HG03571 (cell line): ENCODE data around the gene CES3.
A peak's percentile ranks its signal among the peaks of the same experiment; 100 is the strongest.
"Not testable (repeated sequence)": the region's sequence is repeated elsewhere in the genome, so short reads cannot be mapped to it uniquely, and the experiment has no call there.

Source experiments
- ATAC-seq: cut with Tn5 transposase; IDR thresholded peaks from one replicate; pipeline ENCODE4 v1.9.1; 2021; ENCODE audit not compliant: unreplicated experiment

The CES3 gene

DNA sequence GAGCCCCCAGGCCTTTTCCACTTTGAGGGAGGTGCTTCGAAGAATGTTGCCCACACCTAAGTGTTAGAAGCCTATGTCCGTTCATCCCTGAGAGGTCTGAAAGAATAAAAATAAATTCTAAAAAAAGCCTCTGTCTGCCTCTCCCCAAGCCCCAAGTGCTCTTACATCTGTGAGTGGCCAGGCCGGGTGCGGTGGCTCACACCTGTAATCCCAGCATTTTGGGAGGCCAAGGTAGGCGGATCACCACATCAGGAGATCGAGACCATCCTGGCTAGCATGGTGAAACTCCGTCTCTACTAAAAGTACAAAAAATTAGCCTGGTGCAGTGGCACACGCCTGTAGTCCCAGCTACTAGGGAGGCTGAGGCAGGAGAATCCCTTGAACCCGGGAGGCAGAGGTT, 16.1 kb upstream of the CES3 start:
- ATAC-seq, result not testable (repeated sequence)

DNA sequence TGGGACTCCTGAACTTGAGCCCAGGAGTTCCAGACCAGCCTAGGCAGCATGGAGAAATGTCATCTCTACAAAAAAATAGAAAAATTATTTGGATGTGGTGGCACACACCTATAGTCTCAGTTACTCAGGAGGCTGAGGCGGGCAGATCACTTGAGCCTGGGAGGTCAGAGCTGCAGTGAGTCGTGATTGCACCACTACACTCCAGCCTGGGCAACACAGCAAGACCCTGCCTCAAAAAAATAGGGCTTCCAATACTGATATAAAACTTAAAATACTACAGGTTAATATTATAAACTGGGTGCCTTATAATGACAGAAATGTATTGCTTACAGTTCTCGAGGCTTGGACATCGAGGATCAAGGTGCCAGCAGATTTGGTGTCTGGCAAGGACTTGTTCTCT, 15.1 kb upstream of the CES3 start:
- no peak for ATAC-seq

DNA sequence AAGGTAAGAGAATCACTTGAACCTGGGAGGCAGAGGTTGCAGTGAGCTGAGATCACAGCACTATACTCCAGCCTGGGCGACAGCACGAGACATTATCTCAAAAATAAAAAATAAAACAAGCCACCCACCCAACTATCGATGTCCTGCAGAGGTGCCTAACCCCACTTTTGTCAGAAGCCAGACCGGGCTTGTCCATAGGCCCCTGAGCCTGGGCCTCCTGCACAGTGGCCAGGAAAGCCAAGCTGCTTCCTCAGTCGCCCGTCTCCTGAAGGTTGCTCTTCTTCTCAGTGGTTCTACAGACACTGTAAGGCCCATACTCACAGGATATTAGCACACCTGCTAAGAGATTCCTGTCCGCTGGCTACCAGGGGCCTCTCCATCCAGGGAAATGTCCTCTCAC, 14.5 kb upstream of the CES3 start:
- ATAC-seq, result no peak

DNA sequence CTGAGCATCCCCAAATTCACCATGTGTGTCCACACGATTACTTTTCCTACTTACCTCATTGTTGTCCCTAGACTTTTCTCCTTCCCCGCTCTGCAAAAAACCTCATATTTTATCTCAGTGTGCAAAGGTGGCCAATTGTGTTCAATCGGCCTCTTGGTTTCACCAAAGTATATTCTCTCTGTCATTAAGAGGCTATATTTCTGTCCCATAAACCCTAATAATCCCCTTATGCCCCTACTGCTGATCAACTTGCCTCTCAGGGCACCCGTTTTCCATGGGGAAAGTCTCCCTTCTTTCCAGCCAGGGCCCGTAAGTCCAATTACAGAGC, 14.1 kb upstream of the CES3 start:
- no peak for ATAC-seq

DNA sequence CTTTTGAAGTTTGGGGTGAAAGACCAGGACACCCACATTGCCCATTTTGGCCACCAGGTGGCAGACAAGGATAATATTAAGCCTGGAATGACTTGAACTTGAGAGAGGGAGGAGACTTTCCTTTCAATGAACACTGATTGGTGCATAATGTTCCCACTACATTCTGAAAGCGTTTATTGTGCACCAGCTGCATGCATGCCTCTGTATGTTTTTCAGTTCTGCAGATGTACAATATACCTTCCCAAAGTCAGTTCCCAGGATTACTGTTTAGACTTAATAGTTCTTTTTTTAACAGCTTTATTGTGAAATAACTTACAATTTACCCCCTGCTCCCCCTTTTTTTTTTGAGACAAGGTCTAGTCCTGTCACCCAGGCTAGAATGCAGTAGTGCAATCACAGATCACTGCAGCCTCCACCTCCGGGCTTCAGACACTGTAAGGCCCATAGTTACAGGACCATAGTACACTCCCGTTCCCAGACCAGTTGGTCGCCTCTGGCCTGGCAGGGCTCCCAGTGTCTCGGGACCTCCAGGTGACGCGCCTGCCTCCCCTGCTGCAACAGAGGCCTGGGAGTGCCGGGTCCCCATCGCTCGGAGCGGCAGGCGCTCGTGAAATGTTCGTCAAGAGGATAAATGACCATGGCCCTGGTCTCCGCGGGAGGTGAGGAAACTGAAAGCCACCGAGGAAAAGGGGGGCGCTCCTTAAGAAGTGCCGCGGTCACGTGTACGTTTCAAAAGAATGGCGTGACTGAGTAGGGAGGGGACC, 13.6 kb upstream of the CES3 start:
- ATAC-seq, result peak; percentile 61

DNA sequence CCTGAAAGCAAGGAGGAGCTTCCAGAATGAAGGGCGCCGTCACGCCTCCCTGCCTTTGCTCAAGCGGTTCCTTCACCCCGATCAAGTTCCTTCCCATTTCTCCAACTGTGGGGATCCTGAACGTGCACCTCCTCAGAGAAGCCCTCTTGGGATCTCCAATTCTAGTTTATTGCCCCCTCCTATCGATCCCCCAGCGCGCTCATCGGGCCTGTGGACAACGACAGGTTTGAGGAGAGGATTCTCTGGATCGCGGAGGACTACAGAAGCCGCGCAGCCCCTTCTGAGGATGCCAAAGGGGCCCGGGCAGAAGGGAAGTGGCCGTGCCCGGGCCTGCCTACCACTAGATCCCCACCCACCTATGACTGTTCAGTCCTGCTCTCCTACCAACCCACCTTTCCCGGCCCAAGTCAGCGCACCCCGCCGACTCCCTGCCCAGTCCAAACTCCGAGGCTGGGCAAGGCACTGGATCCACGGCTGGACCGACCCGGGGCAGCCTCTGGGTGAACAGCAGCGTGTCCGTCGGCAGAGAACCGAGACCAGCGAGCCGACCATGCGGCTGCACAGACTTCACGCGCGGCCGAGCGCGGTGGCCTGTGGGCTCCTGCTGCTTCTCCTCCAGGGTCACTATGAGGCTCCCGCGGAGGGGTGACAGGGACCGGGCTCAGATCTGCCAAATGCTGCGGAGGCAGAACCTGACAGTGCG, 12.8 kb upstream of the CES3 start:
- no peak for ATAC-seq

DNA sequence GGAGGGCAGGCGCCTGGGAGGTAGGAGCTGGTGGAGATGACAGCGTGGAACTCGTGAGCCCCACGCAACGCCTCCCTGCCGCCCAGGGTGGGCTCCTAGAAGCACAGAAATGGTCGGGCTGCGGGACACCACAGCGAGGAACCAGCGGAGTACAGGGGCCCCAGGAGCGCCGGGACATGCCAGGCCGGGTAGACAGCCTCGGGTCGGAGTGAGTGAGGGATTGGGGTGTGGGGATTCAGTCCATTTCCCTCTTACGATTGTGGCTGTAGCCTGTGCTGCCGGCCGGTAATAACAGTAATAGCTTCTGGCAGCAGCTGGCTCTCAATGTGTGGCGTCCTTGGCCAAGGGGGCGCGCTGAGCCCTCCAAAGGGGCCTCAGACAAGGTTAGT, 12.2 kb upstream of the CES3 start:
- ATAC-seq, result no peak

DNA sequence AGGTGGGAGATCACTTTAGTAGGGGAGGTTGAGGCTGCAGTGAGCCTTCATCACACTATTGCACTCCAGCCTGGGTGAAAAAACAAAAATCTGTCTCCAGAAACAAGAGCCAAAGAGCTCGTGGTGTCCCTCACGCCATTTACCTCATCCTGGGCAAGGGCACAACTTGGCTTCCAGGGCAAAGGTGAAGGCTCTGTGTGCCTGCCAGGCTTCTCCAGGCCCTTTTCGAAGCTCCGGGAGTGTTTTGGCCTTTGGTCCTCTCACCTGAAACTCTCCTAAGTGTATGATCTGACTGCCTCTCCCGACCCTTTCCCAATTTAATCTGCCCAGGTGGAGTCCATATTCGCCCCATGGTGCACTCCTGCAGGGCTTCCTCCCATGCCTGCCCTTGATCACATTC, 11.6 kb upstream of the CES3 start:
- no peak for ATAC-seq

DNA sequence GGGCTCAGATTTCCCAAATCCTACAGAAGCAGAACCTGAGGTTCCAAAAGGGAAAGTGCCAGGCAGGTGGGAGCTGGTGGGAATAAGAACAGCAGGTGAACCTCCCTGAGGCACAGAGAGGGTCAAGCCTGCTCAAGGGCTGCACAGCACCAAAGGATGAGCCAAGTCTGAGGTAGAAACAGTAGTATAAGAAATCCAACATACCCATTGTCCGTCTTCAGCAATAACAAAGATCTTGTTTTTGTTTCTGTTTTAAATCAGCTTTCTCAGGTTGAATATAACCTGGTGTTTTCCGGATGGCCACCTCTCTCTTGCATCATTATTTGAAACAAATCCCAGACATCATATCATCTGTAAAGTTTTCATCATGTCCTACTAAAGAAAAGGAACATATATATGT, 10.6 kb upstream of the CES3 start:
- no peak for ATAC-seq

DNA sequence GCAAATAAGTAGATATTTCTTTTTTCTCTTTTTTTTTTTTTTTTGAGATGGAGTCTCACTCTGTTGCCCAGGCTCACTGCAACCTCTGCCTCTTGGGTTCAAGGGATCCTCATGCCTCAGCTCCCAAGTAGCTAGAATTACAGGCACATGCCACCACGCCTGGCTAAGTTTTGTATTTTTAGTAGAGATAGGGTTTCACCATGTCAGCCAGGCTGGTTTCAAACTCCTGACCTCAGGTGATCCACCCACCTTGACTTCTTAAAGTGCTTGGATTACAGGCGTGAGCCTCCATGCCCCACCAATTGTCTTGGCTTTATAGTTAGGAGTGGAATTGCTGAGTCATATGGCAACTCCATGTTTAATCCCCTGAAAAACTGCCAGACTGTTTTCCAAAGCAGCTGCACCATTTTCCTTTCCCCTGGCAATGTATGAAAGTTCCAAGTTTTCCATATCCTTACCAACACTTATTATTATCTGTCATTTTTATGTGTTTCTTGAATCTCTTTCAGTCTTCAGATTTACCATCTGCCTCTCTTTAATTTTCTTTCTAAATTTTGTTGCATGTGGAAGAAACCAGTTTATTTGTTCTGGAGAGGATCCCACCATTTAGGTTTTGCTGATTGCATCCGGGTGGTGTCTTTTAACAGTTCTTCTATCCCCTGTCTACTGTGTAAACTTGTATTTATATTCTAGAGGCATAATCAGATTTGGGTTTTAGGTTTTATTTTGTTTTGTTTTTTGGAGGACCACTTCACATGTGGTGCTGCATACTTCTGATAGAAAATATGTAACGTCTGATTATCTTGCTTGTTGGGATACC, 9.9 kb upstream of the CES3 start:
- ATAC-seq, result no peak

DNA sequence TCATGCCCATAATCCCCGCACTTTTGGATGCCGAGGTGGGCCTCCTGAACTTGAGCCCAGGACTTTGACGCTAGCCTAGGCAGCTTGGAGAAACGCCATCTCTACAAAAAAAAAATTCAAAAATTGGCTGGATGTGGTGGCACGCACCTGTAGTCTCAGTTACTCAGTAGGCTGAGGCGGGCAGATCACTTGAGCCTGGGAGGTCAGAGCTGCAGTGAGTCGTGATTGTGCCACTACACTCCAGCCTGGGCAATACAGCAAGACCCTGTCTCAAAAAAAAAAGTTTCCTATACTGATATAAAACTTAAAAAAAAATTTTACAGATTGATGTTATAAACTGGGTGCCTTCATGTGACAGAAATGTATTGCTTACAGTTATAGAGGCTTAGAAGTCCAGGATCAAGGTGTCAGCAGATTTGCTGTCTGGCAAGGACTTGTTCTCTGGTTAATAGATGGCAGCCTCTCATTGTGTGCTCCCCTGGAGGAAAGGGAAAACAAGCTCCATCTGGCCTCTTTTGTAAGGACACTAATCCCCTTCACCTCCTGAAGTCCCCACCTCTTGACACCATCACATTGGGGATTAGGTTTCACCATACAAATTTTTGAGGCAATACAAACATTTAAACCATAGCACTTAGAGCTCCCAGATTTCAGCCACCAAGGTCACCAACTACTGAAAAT, 8.5 kb upstream of the CES3 start:
- no peak for ATAC-seq

DNA sequence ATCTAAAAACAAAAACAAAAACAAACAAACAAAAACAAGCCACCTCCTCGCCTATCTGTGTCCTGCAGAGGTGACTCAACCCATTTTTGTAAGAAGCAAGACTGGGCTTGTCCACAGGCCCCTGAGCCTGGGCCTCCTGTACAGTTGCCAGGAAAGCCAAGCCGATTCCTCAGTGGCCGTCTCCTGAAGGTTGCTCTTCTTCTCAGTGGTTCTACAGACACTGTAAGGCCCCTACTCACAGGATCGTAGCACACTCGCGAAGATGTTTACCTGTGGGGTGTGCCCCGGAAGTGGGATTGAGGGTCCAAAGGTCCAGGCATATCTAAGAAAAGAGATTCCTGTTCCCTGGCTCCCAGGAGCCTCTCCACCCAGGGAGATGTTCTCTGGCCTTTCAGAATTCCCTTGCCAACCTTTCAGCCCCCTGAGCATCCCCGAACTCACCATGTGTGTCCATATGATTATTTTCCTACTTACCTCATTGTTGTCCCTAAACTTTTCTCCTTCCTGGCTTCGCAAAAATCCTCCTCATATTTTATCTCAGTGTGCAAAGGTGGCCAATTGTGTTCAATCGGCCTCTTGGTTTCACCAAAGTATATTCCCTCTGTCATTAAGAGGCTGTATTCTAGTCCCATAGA, 7.5 kb upstream of the CES3 start:
- no peak for ATAC-seq

DNA sequence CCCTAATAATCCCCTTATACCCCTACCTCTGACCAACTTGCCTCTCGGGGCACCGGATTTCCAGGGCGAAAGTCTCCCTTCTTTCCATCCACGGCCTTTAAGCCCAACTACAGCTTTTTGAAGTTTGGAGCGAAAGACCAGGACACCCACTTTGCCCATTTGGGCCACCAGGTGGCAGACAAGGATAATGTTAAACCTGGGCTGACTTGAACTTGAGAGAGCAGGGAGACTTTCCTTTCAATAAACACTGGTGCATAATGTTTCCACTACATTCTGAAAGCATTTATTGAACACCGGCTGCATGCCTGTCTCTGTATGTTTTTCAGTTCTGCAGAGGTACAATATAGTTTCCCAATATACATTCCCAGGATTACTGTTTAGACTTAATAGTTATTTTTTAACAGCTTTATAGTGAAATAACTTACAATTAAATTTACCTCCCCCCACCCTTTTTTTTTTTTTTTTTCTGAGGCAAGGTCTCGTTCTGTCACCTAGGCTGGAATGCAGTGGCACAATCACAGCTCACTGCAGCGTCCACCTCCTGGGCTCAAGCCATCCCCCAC, 6.9 kb upstream of the CES3 start:
- no peak for ATAC-seq

DNA sequence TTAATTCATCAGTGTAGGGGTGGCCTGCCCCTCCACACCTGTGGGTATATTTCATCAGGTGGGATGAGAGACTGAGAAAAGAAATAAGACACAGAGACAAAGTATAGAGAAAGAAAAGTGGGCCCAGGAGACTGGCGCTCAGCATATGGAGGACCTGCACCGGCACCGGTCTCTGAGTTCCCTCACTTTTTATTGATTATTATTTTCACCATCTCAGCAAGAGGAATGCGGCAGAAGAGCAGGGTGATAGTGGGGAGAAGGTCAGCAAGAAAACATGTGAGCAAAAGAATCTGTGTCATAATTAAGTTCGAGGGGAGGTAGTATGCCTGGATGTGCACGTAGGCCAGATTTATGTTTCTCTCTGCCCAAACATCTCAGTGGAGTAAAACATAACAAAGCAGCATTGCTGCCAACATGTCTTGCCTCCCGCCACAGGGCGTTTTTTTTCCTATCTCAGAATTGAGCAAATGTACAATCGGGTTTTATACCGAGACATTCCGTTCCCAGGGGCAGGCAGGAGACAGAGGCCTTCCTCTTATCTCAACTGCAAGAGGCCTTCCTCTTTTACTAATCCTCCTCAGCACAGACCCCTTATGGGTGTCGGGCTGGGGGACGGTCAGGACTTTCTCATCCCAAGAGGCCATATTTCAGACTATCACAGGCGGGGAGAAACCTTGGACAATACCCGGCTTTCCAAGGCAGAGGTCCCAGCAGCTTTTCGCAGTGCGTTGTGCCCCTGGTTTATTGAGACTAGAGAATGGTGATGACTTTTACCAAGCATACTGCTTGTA, 5.5 kb upstream of the CES3 start:
- not testable (repeated sequence) for ATAC-seq

DNA sequence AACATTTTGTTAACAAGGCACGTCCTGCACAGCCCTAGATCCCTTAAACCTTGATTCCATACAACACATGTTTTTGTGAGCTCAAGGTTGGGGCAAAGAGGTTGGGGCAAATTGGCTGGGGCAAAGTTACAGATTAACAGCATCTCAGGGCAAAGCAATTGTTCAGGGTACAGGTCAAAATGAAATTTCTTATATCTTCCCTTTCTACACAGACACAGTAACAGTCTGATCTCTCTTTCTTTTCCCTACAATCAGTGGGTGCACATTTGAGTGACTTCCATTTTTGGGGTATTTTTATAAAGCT, 5.0 kb upstream of the CES3 start:
- ATAC-seq, result not testable (repeated sequence)

DNA sequence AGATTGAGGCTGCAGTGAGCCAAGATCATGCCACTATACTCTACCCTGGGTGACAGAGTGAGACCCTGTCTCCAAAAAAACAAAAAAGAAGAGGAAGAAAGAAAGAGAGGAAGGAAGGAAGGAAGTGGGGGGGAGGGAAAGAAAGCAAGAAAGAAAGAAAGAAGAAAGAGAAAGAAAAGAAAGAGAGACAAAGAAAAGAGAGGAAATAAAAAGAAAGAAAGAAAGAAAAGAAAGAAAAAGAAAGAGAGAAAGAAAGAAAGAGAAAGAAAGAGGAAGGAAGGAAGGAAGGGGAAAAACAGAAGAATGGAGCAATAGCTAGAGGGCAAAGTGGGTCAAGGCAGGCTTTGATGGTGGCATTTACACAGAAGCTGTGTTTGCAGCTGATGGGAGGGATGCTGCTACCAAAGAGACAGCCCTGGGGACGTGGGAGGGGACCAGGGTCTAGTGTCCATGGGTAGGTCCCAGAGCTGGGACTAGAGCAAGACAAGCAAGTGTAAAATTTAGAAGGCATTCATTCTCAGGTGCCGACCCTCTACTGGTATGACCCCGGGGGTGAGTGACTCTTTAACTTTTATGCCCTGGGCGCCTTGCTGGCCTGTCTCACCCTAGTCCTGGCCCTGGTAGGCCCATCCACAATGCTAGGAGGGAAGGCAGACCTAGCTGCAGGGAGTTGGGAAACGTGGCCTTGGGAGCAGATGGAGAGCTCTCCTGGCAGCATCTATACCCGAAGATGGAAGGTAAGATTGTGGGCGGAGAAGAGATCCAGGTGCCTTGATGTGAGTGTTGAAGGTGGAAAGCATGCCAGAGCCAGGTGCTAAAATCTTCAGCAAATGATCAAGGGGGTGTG, 2.0 kb upstream of the CES3 start:
- no peak for ATAC-seq

DNA sequence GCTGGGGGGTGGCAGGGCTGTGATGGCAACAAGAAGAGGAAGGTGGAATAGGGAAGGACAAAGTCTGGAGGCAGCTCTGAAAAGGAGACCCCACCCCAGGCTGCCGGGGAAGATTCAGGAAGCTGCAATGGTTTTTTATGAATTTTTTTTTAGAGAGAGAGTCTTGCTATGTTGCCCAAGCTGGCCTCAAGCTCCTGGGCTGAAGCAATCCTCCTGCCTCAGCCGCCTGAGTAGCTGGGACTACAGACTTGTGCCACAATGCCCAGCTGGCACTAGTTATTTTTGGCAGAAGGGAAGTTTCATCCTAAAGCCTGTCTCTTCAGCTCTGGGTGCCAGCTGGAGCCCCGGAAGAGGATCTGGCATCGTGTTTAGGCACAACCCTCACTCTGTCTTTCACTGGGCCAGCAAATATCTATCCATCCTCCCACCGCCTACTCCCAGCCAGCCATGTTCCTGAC, 1.3 kb upstream of the CES3 start:
- no peak for ATAC-seq

DNA sequence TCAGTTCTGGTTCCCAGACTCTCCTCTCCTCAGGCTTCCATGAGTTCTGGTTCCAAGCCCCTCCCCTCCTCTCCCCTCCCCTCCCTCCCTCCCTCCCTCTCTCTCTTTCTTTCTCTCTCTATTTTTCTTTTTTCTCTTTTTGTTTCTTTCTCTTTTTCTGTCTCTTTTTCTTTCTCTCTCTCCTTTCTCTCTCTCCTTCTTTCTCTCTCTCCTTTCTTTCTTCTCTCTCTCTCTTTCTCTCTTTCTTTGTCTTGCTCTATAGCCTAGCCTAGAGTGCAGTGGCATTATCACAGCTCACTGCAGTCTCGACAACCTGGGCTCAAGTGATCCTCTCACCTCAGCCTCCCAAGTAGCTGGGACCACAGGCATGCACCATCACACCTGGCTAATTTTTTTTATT, 796 bp upstream of the CES3 start:
- no peak for ATAC-seq

DNA sequence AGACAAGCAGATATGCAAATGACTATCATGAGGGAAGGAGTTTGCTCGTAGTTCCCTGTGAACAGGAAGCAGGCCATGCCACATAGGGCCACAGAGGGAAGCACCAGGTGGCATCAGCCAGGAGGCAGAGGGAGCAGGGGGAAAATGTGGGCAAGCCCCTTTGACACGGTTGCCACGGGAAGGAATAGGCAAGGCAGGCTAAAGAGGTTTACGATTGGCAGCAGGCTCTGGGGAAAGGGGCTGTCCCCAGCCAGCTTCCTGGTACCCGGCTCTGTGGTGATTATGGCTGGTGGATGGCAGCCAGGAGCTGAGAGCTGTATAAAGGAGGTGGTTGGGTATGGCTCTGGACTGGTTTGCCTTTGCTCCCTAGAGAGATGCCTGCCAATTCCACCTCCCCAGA, 848 bp downstream of the CES3 start:
- no peak for ATAC-seq
